K562 (cell line): Measurements from ENCODE around the gene EFCAB10. TPM values are rescaled to one million over a fixed set of nuclear protein-coding genes. Genes with fewer than 3 reads are reported as not detected.

Experiments
- CHD2 ChIP-seq: IDR thresholded peaks from 2 replicates; pipeline ENCODE4 v1.6.1; 2011; ENCODE audit warnings: low read depth, low read length
- CHD7 ChIP-seq: fragments of 200-600 bp; sonication (generic); IDR thresholded peaks from one replicate; pipeline ENCODE4 v1.6.1; 2012; ENCODE audit warnings: mild to moderate bottlenecking, low read depth, low read length, inconsistent platforms
- HNRNPH1 ChIP-seq: fragments of 200-400 bp; formaldehyde crosslinking; optimal IDR thresholded peaks from 2 replicates; pipeline ENCODE3; 2017; ENCODE audit warnings: low read depth, mild to moderate bottlenecking, low read length, moderate library complexity
- JUNB ChIP-seq: fragments of 450-650 bp; formaldehyde crosslinking; conservative IDR thresholded peaks from 2 replicates; pipeline ENCODE4 v1.4.0; 2020; ENCODE audit warnings: mild to moderate bottlenecking
- KLF13 ChIP-seq: fragments of 450-650 bp; IDR thresholded peaks from 2 replicates; pipeline ENCODE4 v1.6.1; 2016; ENCODE audit warnings: missing genetic modification characterization, low read depth, mild to moderate bottlenecking, missing compliant biosample characterization, moderate library complexity, borderline replicate concordance
- NR3C1 ChIP-seq: sonication (generic); formaldehyde crosslinking; IDR thresholded peaks from 2 replicates; pipeline ENCODE4 v1.8.1; 2022; ENCODE audit warnings: missing genetic modification reagents
- THAP7 ChIP-seq: fragments of 250-450 bp; sonication (Bioruptor Pico); IDR thresholded peaks from 2 replicates; pipeline ENCODE4 v1.5.0; 2021
- ZNF408 ChIP-seq: fragments of 250-450 bp; sonication (Bioruptor Pico); IDR thresholded peaks from 2 replicates; pipeline ENCODE4 v1.4.0; 2020; ENCODE audit warnings: low read depth, mild to moderate bottlenecking, moderate library complexity
- ZNF830 ChIP-seq: fragments of 250-450 bp; sonication (Bioruptor Pico); IDR thresholded peaks from 2 replicates; pipeline ENCODE4 v1.5.0; 2021; ENCODE audit warnings: mild to moderate bottlenecking
- polyA plus RNA-seq, 8 experiments: library from polyadenylated mRNA; depleted of rRNA in 4 of 8; stranded (reverse) in 5 of 8; unstranded in 3 of 8; fragments of >200 nt; fragmentation: Nextera tagmentation in 2 of 8; fragmentation: Illumina TruSeq in 1 of 8; extraction: Ambion mirVana in 2 of 8; extraction: Trizol in 1 of 8; gene quantifications; 2 replicates each; pipeline versions ENCODE4 v1.2.1 to v1.2.3, GENCODE V29; 2011 to 2014; ENCODE audit warnings: inconsistent platforms in 1 of 8, missing spikeins in 1 of 8
- total RNA-seq, 7 experiments: library from RNA; depleted of rRNA in 6 of 7; stranded (reverse); fragments of >200 nt in 6 of 7; fragmentation: Illumina TruSeq in 2 of 7; extraction: Trizol in 2 of 7; gene quantifications; 2 replicates each; pipeline versions ENCODE4 v1.2.1 to v1.2.3, GENCODE V29; 2011 to 2021; ENCODE audit warnings: low replicate concordance in 1 of 7

EFCAB10 gene
- total and polyA plus RNA-seq, 9 of the 15 experiments (the other 6 are each of a cell fraction or from before 2014, with no cell fraction given), result 5.0 to 21.4 (median 16.8) TPM

GRCh38 chr7:105619590-105619989, 38.3 kb upstream of the EFCAB10 start (continued):
- TF ChIP-seq CHD7 (no peak), KLF13 (tag) (no peak), ZNF408 (no peak), NR3C1 (CRISPR knock-in tag) (no peak), ZNF830 (CRISPR knock-in tag) (no peak), JUNB (no peak), THAP7 (CRISPR knock-in tag) (no peak), HNRNPH1 (no peak), CHD2 (no peak)
